GM15510 (cell line): ENCODE data around the gene TRIM44.
A peak's percentile ranks its signal among the peaks of the same experiment; 100 is the strongest.

Experiments used
- POLR2A ChIP-seq: IDR thresholded peaks from 3 replicates; pipeline ENCODE4 v1.6.1; 2011; ENCODE audit warnings: borderline replicate concordance; ENCODE audit not compliant: insufficient read length; ENCODE audit errors: extremely low read depth

Gene TRIM44

DNA sequence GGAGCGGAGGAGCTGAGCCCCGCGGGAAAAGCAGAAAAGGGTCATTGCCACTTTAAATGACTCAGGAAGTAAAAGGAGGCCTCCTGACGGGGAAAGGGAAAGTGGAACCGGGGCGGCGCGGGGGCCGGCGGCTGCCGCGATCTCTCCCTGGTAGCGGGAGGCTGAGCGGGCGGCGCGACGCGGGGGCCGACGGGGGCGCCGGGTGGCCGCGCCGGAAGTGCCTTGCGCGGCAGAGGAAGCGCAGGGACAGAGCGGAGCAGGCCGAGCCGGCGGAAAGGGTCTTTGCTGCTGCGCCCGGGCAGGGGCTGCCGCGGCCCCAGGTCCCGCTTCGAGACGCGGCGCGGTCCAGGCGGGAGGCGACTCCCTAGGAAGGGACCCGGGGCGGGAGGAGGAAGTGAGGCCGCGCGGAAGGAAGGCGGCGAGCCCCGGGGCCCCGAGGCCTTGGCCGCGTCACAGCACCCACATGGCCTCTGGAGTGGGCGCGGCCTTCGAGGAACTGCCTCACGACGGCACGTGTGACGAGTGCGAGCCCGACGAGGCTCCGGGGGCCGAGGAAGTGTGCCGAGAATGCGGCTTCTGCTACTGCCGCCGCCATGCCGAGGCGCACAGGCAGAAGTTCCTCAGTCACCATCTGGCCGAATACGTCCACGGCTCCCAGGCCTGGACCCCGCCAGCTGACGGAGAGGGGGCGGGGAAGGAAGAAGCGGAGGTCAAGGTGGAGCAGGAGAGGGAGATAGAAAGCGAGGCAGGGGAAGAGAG is at the start of gene TRIM44:
TRIM44 (plus strand) TSS at position 127 of the 759 bp plus-strand sequence; CDS start at position 464, 337 bp downstream.
- TF ChIP-seq POLR2A, result peak; percentile 68

- no peak for TF ChIP-seq POLR2A
These were observed 47.5 kb upstream of the TRIM44 start for GRCh38 chr11:35614939-35615569.

DNA sequence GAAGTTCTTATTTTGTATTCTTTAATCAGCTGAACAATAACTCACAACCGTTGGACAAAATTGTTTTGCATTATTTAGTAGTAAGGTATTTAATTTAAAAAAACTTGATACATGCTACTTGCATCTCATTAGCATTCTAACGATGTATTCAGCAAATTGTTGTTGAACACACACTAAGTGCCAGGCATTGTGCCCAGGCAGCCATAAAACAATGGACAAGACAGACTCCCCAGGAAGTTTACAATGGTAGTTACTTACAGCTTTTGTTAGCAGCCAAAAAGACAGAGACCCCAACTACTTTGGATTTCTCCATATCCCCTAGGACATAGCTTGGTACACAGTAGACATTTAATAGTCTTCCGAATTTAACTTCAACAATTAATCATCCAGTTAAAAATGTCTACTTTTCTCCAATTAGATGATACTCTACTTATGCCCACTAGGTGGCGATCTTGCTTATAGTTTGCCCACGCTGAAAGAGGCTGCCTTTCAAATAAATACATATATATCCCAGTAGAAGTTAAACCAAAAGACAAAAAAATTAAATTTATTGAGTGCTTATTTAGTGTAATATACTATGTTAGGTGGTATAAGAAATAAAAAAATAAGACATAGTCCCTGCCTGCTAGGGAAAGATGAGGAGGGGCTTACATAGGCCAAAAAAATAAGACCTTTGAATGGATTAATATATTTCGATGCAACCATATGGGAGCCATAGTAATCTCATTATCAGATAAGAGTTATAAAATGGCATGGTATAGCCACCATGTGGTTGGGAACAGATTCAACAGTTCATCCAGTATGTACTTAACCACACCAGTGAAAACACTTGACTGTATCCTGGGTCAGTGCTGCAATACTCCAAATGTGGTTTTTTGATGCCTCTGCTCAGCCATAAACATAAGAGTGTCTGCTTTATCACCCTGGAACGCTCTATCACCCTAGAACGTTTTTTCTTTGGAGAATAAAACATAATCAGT is 46.4 kb upstream of the TRIM44 start:
- no peak for TF ChIP-seq POLR2A

DNA sequence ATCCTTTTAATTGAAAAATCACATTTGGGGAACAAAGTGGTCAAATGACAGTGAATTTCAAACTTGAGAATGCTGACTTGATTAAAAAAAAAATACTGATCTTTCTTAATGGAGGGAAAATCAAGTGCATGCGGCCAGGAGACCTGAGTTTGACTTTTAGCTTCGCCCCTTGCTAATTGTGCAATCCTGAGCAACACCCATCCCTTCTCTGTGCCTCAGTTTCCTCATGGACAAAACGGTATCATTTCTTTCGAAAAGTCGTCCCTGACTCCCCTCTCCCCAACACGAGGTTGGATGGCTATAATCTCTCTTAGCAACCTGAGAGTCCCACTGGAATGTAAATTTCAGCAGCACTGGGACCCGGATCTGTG is 45.3 kb upstream of the TRIM44 start:
- no peak for TF ChIP-seq POLR2A

DNA sequence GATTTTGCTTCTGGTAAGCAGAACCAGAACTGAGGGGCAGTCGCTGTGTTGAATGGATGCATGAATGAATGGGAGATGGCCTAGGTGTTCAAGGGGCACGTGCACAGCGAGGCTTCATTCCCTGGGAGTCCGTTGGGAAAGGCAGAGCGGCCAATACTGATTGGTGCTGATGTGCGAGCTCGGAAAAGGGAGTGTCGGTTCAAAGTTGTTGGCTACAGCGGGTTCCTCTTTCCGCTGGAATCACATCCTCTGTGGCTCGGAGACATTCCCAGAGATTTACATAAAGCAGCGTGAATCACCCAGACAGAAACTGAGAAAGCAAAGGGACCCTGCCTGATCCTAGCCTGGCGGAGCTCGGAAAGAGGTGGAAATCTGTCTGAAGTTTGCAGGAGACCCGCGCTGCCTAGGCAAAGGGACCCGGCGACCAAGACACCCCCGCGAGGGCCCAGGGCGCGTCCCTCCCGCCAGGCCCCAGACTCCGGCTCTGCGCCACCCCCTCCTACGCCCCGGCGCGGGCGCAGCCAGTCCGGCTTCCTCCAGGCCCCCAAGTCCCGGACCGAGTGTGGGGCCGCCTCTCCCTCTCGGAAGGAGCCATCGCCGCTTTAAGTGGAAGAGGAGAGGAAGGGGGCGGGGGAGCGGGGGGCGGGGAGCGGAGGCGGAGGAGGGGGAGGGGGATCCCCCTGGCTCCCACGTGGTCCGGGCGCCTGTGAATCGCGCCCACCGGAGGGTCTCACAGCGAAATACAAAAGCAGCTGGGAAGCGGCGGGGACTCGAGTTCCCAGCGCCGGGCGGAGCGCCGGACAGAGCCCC is 44.7 kb upstream of the TRIM44 start, which contains the start of gene FJX1:
FJX1 (plus strand) TSS at position 774 of the 810 bp plus-strand sequence. CDS start 177 bp downstream, outside the sequence.
- no peak for TF ChIP-seq POLR2A

DNA sequence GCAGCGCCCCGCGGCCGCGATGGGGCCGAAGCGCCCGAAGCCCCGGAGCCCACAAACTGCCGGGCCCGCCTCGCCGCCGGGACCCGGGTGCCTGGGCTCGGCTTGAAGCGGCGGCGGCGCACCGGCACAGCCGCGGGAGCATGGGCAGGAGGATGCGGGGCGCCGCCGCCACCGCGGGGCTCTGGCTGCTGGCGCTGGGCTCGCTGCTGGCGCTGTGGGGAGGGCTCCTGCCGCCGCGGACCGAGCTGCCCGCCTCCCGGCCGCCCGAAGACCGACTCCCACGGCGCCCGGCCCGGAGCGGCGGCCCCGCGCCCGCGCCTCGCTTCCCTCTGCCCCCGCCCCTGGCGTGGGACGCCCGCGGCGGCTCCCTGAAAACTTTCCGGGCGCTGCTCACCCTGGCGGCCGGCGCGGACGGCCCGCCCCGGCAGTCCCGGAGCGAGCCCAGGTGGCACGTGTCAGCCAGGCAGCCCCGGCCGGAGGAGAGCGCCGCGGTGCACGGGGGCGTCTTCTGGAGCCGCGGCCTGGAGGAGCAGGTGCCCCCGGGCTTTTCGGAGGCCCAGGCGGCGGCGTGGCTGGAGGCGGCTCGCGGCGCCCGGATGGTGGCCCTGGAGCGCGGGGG is 44.0 kb upstream of the TRIM44 start:
- no peak for TF ChIP-seq POLR2A

DNA sequence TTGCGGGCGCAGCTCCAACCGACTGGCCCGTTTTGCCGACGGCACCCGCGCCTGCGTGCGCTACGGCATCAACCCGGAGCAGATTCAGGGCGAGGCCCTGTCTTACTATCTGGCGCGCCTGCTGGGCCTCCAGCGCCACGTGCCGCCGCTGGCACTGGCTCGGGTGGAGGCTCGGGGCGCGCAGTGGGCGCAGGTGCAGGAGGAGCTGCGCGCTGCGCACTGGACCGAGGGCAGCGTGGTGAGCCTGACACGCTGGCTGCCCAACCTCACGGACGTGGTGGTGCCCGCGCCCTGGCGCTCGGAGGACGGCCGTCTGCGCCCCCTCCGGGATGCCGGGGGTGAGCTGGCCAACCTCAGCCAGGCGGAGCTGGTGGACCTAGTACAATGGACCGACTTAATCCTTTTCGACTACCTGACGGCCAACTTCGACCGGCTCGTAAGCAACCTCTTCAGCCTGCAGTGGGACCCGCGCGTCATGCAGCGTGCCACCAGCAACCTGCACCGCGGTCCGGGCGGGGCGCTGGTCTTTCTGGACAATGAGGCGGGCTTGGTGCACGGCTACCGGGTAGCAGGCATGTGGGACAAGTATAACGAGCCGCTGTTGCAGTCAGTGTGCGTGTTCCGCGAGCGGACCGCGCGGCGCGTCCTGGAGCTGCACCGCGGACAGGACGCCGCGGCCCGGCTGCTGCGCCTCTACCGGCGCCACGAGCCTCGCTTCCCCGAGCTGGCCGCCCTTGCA is 43.3 kb upstream of the TRIM44 start:
- no peak for TF ChIP-seq POLR2A

GRCh38 chr11:35619855-35620640 is 42.5 kb upstream of the TRIM44 start:
- no peak for TF ChIP-seq POLR2A

DNA sequence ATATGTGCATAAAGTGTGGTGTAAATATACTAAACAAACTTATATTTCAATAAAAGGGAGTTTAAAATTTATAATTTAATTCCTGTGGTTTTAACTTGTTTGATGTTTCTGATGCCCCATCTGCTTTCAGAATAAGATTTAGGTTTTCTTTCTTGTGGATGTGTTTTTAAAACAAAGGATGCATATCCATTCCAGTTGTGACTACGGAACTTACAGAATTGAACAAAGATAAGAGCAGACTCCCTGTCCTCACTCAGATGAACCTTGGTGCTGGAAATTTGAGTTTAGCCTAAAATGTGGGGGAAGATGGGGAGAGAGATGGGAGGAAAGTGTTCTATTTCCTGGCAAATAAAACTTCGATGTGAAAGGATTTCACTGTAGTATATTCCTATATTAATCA is 41.8 kb upstream of the TRIM44 start:
- TF ChIP-seq POLR2A, result no peak

GRCh38 chr11:35621620-35622019 is 41.0 kb upstream of the TRIM44 start:
- TF ChIP-seq POLR2A, result no peak

- TF ChIP-seq POLR2A, result no peak
These were observed 40.5 kb upstream of the TRIM44 start for GRCh38 chr11:35622070-35622469.

DNA sequence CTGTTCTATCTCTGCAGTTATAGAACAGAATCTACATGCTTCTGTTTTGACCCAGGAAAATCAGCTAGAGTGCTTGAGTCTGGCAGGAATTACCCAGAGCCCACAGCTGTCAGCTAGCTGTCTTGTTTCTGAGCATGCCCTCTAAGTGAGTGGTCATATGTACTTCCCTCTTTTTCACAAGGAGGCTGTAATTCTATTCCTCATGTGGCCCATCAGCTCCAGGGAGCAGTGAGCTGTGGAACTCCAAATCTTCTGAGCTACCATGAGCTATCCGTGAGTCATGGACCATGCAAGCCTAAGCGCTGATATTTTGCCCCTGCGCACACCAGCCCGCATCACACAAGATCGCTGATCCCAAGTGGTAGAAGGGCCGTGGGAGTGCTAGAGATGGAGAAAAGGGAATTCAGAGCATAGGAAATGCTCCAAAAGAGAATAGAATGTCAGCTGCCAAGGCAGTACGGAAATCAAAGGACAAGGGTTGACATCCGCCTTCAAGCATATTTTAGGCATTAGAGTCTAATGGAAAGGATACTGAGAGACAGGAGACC is 38.9 kb upstream of the TRIM44 start:
- no peak for TF ChIP-seq POLR2A
